Suprapubic skin (tissue), 4 donors: ENCODE data around the gene SSTR3.

Experiments
- CTCF ChIP-seq, 2 donors: fragments of 200-600 bp in 1 of 2; fragments of 450-650 bp in 1 of 2; sonication (generic) in 1 of 2; IDR thresholded peaks; one replicate each; pipeline ENCODE4 v1.5.1; 2016 to 2019; ENCODE audit warnings: antibody characterized with exemption in 2 of 2, mild to moderate bottlenecking in 1 of 2, moderate library complexity in 1 of 2
- EP300 ChIP-seq: sonication (generic); formaldehyde crosslinking; IDR thresholded peaks from one replicate; pipeline ENCODE4 v1.6.1; 2017; ENCODE audit warnings: antibody characterized with exemption
- POLR2A ChIP-seq, 2 donors: fragments of 450-650 bp; IDR thresholded peaks; one replicate each; pipeline ENCODE4 v1.6.1; 2017; ENCODE audit warnings: antibody characterized with exemption in 2 of 2, mild to moderate bottlenecking in 2 of 2, moderate library complexity in 2 of 2
- POLR2AphosphoS5 ChIP-seq, 3 donors: sonication (generic); formaldehyde crosslinking; IDR thresholded peaks; one replicate each; pipeline ENCODE4 v1.6.1; 2017; ENCODE audit warnings: antibody characterized with exemption in 3 of 3

- TF ChIP-seq CTCF (IDR thresholded peaks at IDR 0.05) (no peak), POLR2AphosphoS5 (IDR thresholded peaks at IDR 0.05) (no peak), EP300 (no peak), POLR2A (IDR thresholded peaks at IDR 0.05) (no peak)
Observed at GRCh38 chr22:37182949-37183245, 29.4 kb downstream of the SSTR3 start.
